GM03348 (cell line): ENCODE data around the gene UNC93B1.
"Not testable (repeated sequence)": the region's sequence is repeated elsewhere in the genome, so short reads cannot be mapped to it uniquely, and the experiment has no call there.

Source experiments
- DNase-seq: peaks from one replicate; pipeline ENCODE4 v3.0.0; 2012; ENCODE audit warnings: low spot score

The UNC93B1 gene

GRCh38 chr11:68009391-68010089 lies 5.6 kb upstream of the UNC93B1 start:
- no peak for DNase-seq

GRCh38 chr11:68008381-68009337 lies 4.8 kb upstream of the UNC93B1 start:
- DNase-seq: no peak

- no peak for DNase-seq
These were observed 3.8 kb upstream of the UNC93B1 start for GRCh38 chr11:68007498-68008380.

- no peak for DNase-seq
These were observed 2.8 kb upstream of the UNC93B1 start for GRCh38 chr11:68006606-68007166.

- no peak for DNase-seq
These were observed 846 bp upstream of the UNC93B1 start for GRCh38 chr11:68004551-68005335.

GRCh38 chr11:68002938-68003845 lies 705 bp downstream of the UNC93B1 start:
- peak; percentile 44 for DNase-seq

- DNase-seq: no peak
These were observed 1.3 kb downstream of the UNC93B1 start for GRCh38 chr11:68002575-68002937.

- no peak for DNase-seq
These were observed 4.2 kb downstream of the UNC93B1 start for GRCh38 chr11:67999704-68000103.

- DNase-seq: no peak
These were observed 4.7 kb downstream of the UNC93B1 start for GRCh38 chr11:67999201-67999629.

GRCh38 chr11:67998150-67999045 lies 5.5 kb downstream of the UNC93B1 start:
- DNase-seq: no peak

GRCh38 chr11:67997475-67997921 lies 6.4 kb downstream of the UNC93B1 start:
- no peak for DNase-seq

- peak; percentile 44 for DNase-seq
These were observed 7.0 kb downstream of the UNC93B1 start for GRCh38 chr11:67996622-67997474.

GRCh38 chr11:67996051-67996450 lies 7.8 kb downstream of the UNC93B1 start:
- no peak for DNase-seq

GRCh38 chr11:67995579-67995978 lies 8.3 kb downstream of the UNC93B1 start:
- not testable (repeated sequence) for DNase-seq

- not testable (repeated sequence) for DNase-seq
These were observed 8.8 kb downstream of the UNC93B1 start for GRCh38 chr11:67995129-67995528.

- not testable (repeated sequence) for DNase-seq
These were observed 9.5 kb downstream of the UNC93B1 start for GRCh38 chr11:67994387-67994786.

- DNase-seq: not testable (repeated sequence)
These were observed 10.1 kb downstream of the UNC93B1 start for GRCh38 chr11:67993821-67994220.
